ENCODE measurements around the gene TNFRSF21. TPM values are rescaled to one million over a fixed set of nuclear protein-coding genes. Genes with fewer than 3 reads are reported as not detected.

Gene TNFRSF21
- total RNA-seq, 2 experiments from 2014 or later, result 2.3 to 2.5 TPM

DNA sequence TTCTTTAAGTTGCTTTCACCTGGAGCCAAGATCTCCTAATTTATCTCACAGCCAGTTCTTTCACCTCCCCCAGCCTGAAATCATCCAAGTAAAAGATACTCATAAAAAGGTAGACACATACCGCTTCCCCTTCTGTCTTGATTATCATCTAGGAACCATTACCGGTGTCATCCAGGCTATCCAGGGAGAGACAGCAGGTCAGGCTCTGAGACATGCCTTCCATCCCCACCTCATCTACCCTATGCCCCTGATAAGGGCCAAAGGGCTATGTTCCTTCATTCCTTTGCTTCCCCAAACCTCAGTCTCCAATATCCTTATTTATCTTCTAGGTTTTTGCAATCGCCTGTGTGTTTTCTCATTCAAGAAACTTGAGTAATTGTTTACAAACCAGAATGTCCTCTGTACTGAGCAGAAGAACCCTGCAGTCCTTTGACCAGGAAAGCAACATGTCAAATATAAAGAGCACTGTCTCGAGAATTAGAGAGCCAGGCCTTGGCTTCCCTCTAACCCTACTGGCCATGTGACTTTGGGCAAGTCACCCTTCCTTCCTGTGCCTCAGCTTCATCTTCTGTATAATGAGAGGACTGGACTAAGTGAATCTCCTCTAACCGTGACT, 41.0 kb downstream of the TNFRSF21 start:
- Mint-ChIP-seq H3K4me1 (ENCODE audit: low read depth) (no peaks in the 10 kb centered on the region), H3K9me3 (no peaks in the 10 kb centered on the region)

DNA sequence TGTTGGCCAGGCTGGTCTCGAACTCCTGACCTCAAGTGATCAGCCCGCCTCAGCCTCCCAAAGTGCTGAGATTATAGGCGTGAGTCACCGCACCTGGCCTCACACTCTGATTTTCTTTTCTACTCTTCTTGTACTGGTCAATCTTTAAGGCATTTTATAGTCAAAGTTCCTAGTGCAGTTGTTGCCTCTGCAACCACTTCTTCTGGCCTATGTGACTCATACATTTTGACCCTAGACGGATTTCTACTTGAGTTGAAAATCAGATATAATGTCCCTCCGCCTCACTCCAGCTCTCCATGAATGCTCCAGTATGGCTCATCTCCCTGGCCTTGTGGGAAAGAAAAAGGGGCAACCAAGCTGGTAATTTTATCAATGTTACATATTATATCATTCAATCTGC, 42.4 kb downstream of the TNFRSF21 start:
- TF ChIP-seq CTCF (IDR thresholded peaks at IDR 0.05), result no peak
- CTCF ChIA-PET, result interaction anchor here (1.3 kb wide), 1 partner anchor 17 kb away, joined by 3 read pairs; no protein-coding TSS in a partner anchor
- Mint-ChIP-seq H3K4me1 (ENCODE audit: low read depth) (no peaks in the 10 kb centered on the region), H3K27me3 (peaks cover 1% of the 10 kb centered on the region), H3K36me3 (ENCODE audit: low read depth) (no peaks in the 10 kb centered on the region), H3K9me3 (no peaks in the 10 kb centered on the region), H3K4me3 (no peak overlapping the region), H3K27ac (no peak overlapping the region)
- ATAC-seq, result no peak
- POLR2A ChIA-PET, result no interaction called here
- no peak for DNase-seq
- intact Hi-C loops (cut with micrococcal nuclease), result no loop called here

More for the DNA sequence above, 41.0 kb downstream of the TNFRSF21 start:
- CTCF ChIA-PET, result no interaction called here
- no peak for TF ChIP-seq CTCF (IDR thresholded peaks at IDR 0.05)
- Mint-ChIP-seq H3K36me3 (ENCODE audit: low read depth) (no peaks in the 10 kb centered on the region), H3K27me3 (peaks cover 1% of the 10 kb centered on the region), H3K4me3 (no peak overlapping the region), H3K27ac (no peak overlapping the region)
- ATAC-seq (no peak), DNase-seq (no peak)
- POLR2A ChIA-PET, result no interaction called here
- intact Hi-C loops (cut with micrococcal nuclease), result no loop called here

GRCh38 chr6:47265971-47266370, 43.7 kb downstream of the TNFRSF21 start:
- Mint-ChIP-seq H3K4me1 (ENCODE audit: low read depth) (no peaks in the 10 kb centered on the region), H3K9me3 (no peaks in the 10 kb centered on the region), H3K27me3 (peaks cover 1% of the 10 kb centered on the region), H3K36me3 (ENCODE audit: low read depth) (no peaks in the 10 kb centered on the region), H3K4me3 (no peak overlapping the region), H3K27ac (no peak overlapping the region)
- no peak for TF ChIP-seq CTCF (IDR thresholded peaks at IDR 0.05)
- no peak for ATAC-seq
- no peak for DNase-seq
- intact Hi-C loops (cut with micrococcal nuclease), result no loop called here
- POLR2A ChIA-PET, result no interaction called here
- CTCF ChIA-PET, result interaction anchor here (1.3 kb wide), 1 partner anchor 16 kb away, joined by 3 read pairs; no protein-coding TSS in a partner anchor

GRCh38 chr6:47264775-47265184, 44.9 kb downstream of the TNFRSF21 start:
- H3K27me3 Mint-ChIP-seq, result peaks cover 1% of the 10 kb centered on the region
- no peak for TF ChIP-seq CTCF (IDR thresholded peaks at IDR 0.05)
- no peak overlapping the region for H3K4me3 Mint-ChIP-seq
- no peak for ATAC-seq
- CTCF ChIA-PET, result no interaction called here
- POLR2A ChIA-PET, result interaction anchor here (0.6 kb wide), 1 partner anchor 1127 kb away, joined by 3 read pairs; no protein-coding TSS in a partner anchor
- no peak for DNase-seq
- H3K27ac Mint-ChIP-seq, result no peak overlapping the region
- no peaks in the 10 kb centered on the region for H3K9me3 Mint-ChIP-seq
- H3K36me3 Mint-ChIP-seq (ENCODE audit: low read depth), result no peaks in the 10 kb centered on the region
- intact Hi-C loops (cut with micrococcal nuclease), result no loop called here
- H3K4me1 Mint-ChIP-seq (ENCODE audit: low read depth), result no peaks in the 10 kb centered on the region

GRCh38 chr6:47263268-47263667, 46.4 kb downstream of the TNFRSF21 start:
- no peaks in the 10 kb centered on the region for H3K4me1 Mint-ChIP-seq (ENCODE audit: low read depth)
- no peak for TF ChIP-seq CTCF (IDR thresholded peaks at IDR 0.05)
- ChIA-PET CTCF (interaction anchor here (1.5 kb wide), 1 partner anchor 13 kb away, joined by 4 read pairs; no protein-coding TSS in a partner anchor), POLR2A (no interaction called here)
- no peaks in the 10 kb centered on the region for H3K36me3 Mint-ChIP-seq (ENCODE audit: low read depth)
- ATAC-seq, result no peak
- DNase-seq, result no peak
- H3K27ac Mint-ChIP-seq, result no peak overlapping the region
- intact Hi-C loops (cut with micrococcal nuclease), result no loop called here
- no peak overlapping the region for H3K4me3 Mint-ChIP-seq
- no peaks in the 10 kb centered on the region for H3K9me3 Mint-ChIP-seq
- no peaks in the 10 kb centered on the region for H3K27me3 Mint-ChIP-seq

Measured in activated CD8-positive, alpha-beta T cell treated with anti-CD3 and anti-CD28 coated beads for 36 hours (primary cell).